ENCODE results near the gene CACNA1F.

CACNA1F gene

GRCh38 chrX:49199906-49200771 is 33.0 kb downstream of the CACNA1F start, which contains the start of gene SYP:
Gene SYP (minus strand): TSS chrX:49200193. CDS start chrX:49200186, 7 bp downstream.
- Histone ChIP-seq H3F3A (ENCODE audit: insufficient read depth, low read length) (no peaks in the 10 kb centered on the region), H3K36me3 (replicated peaks; ENCODE audit: insufficient read depth, low read length) (no peaks in the 10 kb centered on the region), H3K9me3 (replicated peaks; ENCODE audit: insufficient read depth, low read length) (no peaks in the 10 kb centered on the region), H2AFZ (ENCODE audit: low read length) (peak within 1 kb of the TSS; percentile 74), H4K20me1 (ENCODE audit: insufficient read depth, low read length) (no peaks in the 10 kb centered on the region), H3K4me2 (ENCODE audit: low read depth, low read length) (peak within 1 kb of the TSS; percentile 54), H3K4me1 (ENCODE audit: low read length) (no peaks in the 10 kb centered on the region), H3K4me3 (ENCODE audit: low read length) (peak within 1 kb of the TSS; percentile 47), H3K27me3 (replicated peaks; ENCODE audit: insufficient read depth, low read length) (0 out of 2 replicates have a peak, but pooled peaks cover 10% of the 10 kb centered on the region), H3K79me2 (ENCODE audit: low read length) (no peaks in the 10 kb centered on the region), H3K27ac (ENCODE audit: low read length) (no peak within 1 kb of the TSS), H3K9ac (ENCODE audit: low read length) (peak within 1 kb of the TSS; percentile 25; the same call in 1 of the 2 replicates), H3K9me2 (replicated peaks; ENCODE audit: insufficient read depth, low read length) (no peaks in the 10 kb centered on the region)
- peak; percentile 84 for DNase-seq
- no peak for TF ChIP-seq EZH2 (optimal IDR thresholded peaks at IDR 0.05; ENCODE audit: low read depth, low read length)
- TF ChIP-seq CTCF (IDR thresholded peaks at IDR 0.05; ENCODE audit: low read length), result no peak
- no peak for TF ChIP-seq EZH2phosphoT487 (IDR thresholded peaks at IDR 0.05; ENCODE audit: low read length)

- DNase-seq, result no peak
- Histone ChIP-seq H3K27me3 (replicated peaks; ENCODE audit: insufficient read depth, low read length) (0 out of 2 replicates have a peak, but pooled peaks cover 10% of the 10 kb centered on the region), H4K20me1 (ENCODE audit: insufficient read depth, low read length) (no peaks in the 10 kb centered on the region), H3K4me3 (ENCODE audit: low read length) (no peak overlapping the region), H2AFZ (ENCODE audit: low read length) (no peak overlapping the region), H3K9me3 (replicated peaks; ENCODE audit: insufficient read depth, low read length) (no peaks in the 10 kb centered on the region), H3K27ac (ENCODE audit: low read length) (no peak overlapping the region), H3F3A (ENCODE audit: insufficient read depth, low read length) (no peaks in the 10 kb centered on the region), H3K9me2 (replicated peaks; ENCODE audit: insufficient read depth, low read length) (no peaks in the 10 kb centered on the region), H3K36me3 (replicated peaks; ENCODE audit: insufficient read depth, low read length) (no peaks in the 10 kb centered on the region), H3K4me1 (ENCODE audit: low read length) (no peaks in the 10 kb centered on the region), H3K79me2 (ENCODE audit: low read length) (no peaks in the 10 kb centered on the region), H3K9ac (ENCODE audit: low read length) (no peak overlapping the region), H3K4me2 (ENCODE audit: low read depth, low read length) (no peak overlapping the region; the same call in 1 of the 2 replicates)
- TF ChIP-seq CTCF (IDR thresholded peaks at IDR 0.05; ENCODE audit: low read length) (no peak), EZH2 (optimal IDR thresholded peaks at IDR 0.05; ENCODE audit: low read depth, low read length) (no peak)
Observed at GRCh38 chrX:49199315-49199595, 33.9 kb downstream of the CACNA1F start.

- H3K36me3 ChIP-seq (replicated peaks; ENCODE audit: insufficient read depth, low read length), result no peaks in the 10 kb centered on the region
- no peak overlapping the region for H3K4me2 ChIP-seq (ENCODE audit: low read depth, low read length)
- no peaks in the 10 kb centered on the region for H3K9me2 ChIP-seq (replicated peaks; ENCODE audit: insufficient read depth, low read length)
- H3K27me3 ChIP-seq (replicated peaks; ENCODE audit: insufficient read depth, low read length), result 0 out of 2 replicates have a peak, but pooled peaks cover 10% of the 10 kb centered on the region
- no peak overlapping the region for H3K4me3 ChIP-seq (ENCODE audit: low read length)
- no peaks in the 10 kb centered on the region for H3F3A ChIP-seq (ENCODE audit: insufficient read depth, low read length)
- H3K79me2 ChIP-seq (ENCODE audit: low read length), result no peaks in the 10 kb centered on the region
- DNase-seq, result no peak
- no peaks in the 10 kb centered on the region for H4K20me1 ChIP-seq (ENCODE audit: insufficient read depth, low read length)
- no peaks in the 10 kb centered on the region for H3K4me1 ChIP-seq (ENCODE audit: low read length)
- H3K9me3 ChIP-seq (replicated peaks; ENCODE audit: insufficient read depth, low read length), result no peaks in the 10 kb centered on the region
- TF ChIP-seq CTCF (IDR thresholded peaks at IDR 0.05; ENCODE audit: low read length) (no peak), EZH2 (optimal IDR thresholded peaks at IDR 0.05; ENCODE audit: low read depth, low read length) (no peak), EZH2phosphoT487 (IDR thresholded peaks at IDR 0.05; ENCODE audit: low read length) (no peak)
- H3K9ac ChIP-seq (ENCODE audit: low read length), result no peak overlapping the region
- H2AFZ ChIP-seq (ENCODE audit: low read length), result no peak overlapping the region
- no peak overlapping the region for H3K27ac ChIP-seq (ENCODE audit: low read length)
Observed at GRCh38 chrX:49198540-49199314, 34.4 kb downstream of the CACNA1F start.

All from MM.1S (cell line).